ENCODE results near the gene ARHGEF26.

ARHGEF26 gene

GRCh38 chr3:154111365-154111935 lies 9.7 kb upstream of the ARHGEF26 start:
- no peak for TF ChIP-seq CTCF (IDR thresholded peaks at IDR 0.05; ENCODE audit: insufficient read depth, low read length, poor library complexity, severe bottlenecking)
- no peak for DNase-seq (ENCODE audit: extremely low read depth, insufficient read length)
- Histone ChIP-seq H3K36me3 (ENCODE audit: control insufficient read depth, insufficient read depth, low read length) (no peaks in the 10 kb centered on the region), H3K4me3 (replicated peaks; ENCODE audit: low read depth, low read length) (no peak overlapping the region), H3K27me3 (replicated peaks; ENCODE audit: control insufficient read depth, insufficient read depth, low read length) (no peaks in the 10 kb centered on the region)

GRCh38 chr3:154112146-154112852 lies 8.9 kb upstream of the ARHGEF26 start:
- DNase-seq (ENCODE audit: extremely low read depth, insufficient read length), result no peak
- Histone ChIP-seq H3K36me3 (ENCODE audit: control insufficient read depth, insufficient read depth, low read length) (no peaks in the 10 kb centered on the region), H3K4me3 (replicated peaks; ENCODE audit: low read depth, low read length) (no peak overlapping the region), H3K27me3 (replicated peaks; ENCODE audit: control insufficient read depth, insufficient read depth, low read length) (no peaks in the 10 kb centered on the region)
- no peak for TF ChIP-seq CTCF (IDR thresholded peaks at IDR 0.05; ENCODE audit: insufficient read depth, low read length, poor library complexity, severe bottlenecking)

- no peak for TF ChIP-seq CTCF (IDR thresholded peaks at IDR 0.05; ENCODE audit: insufficient read depth, low read length, poor library complexity, severe bottlenecking)
- Histone ChIP-seq H3K27me3 (replicated peaks; ENCODE audit: control insufficient read depth, insufficient read depth, low read length) (no peaks in the 10 kb centered on the region), H3K36me3 (ENCODE audit: control insufficient read depth, insufficient read depth, low read length) (no peaks in the 10 kb centered on the region), H3K4me3 (replicated peaks; ENCODE audit: low read depth, low read length) (no peak overlapping the region)
- no peak for DNase-seq (ENCODE audit: extremely low read depth, insufficient read length)
These were observed 7.6 kb upstream of the ARHGEF26 start for GRCh38 chr3:154113609-154114008.

- no peaks in the 10 kb centered on the region for H3K27me3 ChIP-seq (replicated peaks; ENCODE audit: control insufficient read depth, insufficient read depth, low read length)
- TF ChIP-seq CTCF (IDR thresholded peaks at IDR 0.05; ENCODE audit: insufficient read depth, low read length, poor library complexity, severe bottlenecking), result no peak
These were observed 5.9 kb upstream of the ARHGEF26 start for GRCh38 chr3:154115332-154115731.

GRCh38 chr3:154119951-154120350 lies 1.2 kb upstream of the ARHGEF26 start:
- TF ChIP-seq CTCF (IDR thresholded peaks at IDR 0.05; ENCODE audit: insufficient read depth, low read length, poor library complexity, severe bottlenecking), result no peak
- H3K27me3 ChIP-seq (replicated peaks; ENCODE audit: control insufficient read depth, insufficient read depth, low read length), result no peaks in the 10 kb centered on the region; the same call in 1 of the 2 replicates
- H3K36me3 ChIP-seq (ENCODE audit: control insufficient read depth, insufficient read depth, low read length), result no peaks in the 10 kb centered on the region
- no peak overlapping the region for H3K4me3 ChIP-seq (replicated peaks; ENCODE audit: low read depth, low read length)
- DNase-seq (ENCODE audit: extremely low read depth, insufficient read length), result no peak

More at GRCh38 chr3:154115332-154115731, 5.9 kb upstream of the ARHGEF26 start:
- H3K36me3 ChIP-seq (ENCODE audit: control insufficient read depth, insufficient read depth, low read length), result no peaks in the 10 kb centered on the region
- no peak overlapping the region for H3K4me3 ChIP-seq (replicated peaks; ENCODE audit: low read depth, low read length)
- DNase-seq (ENCODE audit: extremely low read depth, insufficient read length), result no peak
